SU-DHL-6 (cell line): ENCODE results near the gene TNFRSF18.

Experiments
- CTCF ChIP-seq: fragments of 200-600 bp; sonication (generic); IDR thresholded peaks from one replicate; pipeline ENCODE4 v1.5.1; 2017; ENCODE audit warnings: antibody characterized with exemption, mild to moderate bottlenecking, low read length, moderate library complexity; ENCODE audit not compliant: insufficient read depth, poor library complexity, severe bottlenecking
- EZH2phosphoT487 ChIP-seq: fragments of 200-600 bp; sonication (generic), shearing (Covaris generic); conservative IDR thresholded peaks from 2 replicates; pipeline ENCODE4 v1.6.1; 2018; ENCODE audit warnings: mild to moderate bottlenecking, antibody characterized with exemption, low read length, moderate library complexity, mixed read lengths

GRCh38 chr1:1196431-1197187 is 9.8 kb downstream of the TNFRSF18 start:
- TF ChIP-seq CTCF (no peak), EZH2phosphoT487 (no peak)
